T-helper 1 cell treated with Interleukin-12 subunit alpha and Interleukin-12 subunit beta and Interleukin-4 antibody, amounts not matched to agents 30 μg/mL and 1 μg/mL, for 36 hours (primary cell): Measurements from ENCODE around the gene ATP4A.

Source experiments
- H3K27ac Mint-ChIP-seq: one replicate; pipeline ENCODE4 v1.8.0; 2021; ENCODE audit warnings: mild to moderate bottlenecking, mixed read lengths
- H3K27me3 Mint-ChIP-seq: one replicate; pipeline ENCODE4 v1.8.0; 2021; ENCODE audit warnings: low read depth, mixed read lengths
- H3K36me3 Mint-ChIP-seq: one replicate; pipeline ENCODE4 v1.8.0; 2021; ENCODE audit warnings: low read depth, mixed read lengths
- H3K4me1 Mint-ChIP-seq: one replicate; pipeline ENCODE4 v1.8.0; 2021; ENCODE audit warnings: low read depth, mixed read lengths
- H3K4me3 Mint-ChIP-seq: one replicate; pipeline ENCODE4 v1.8.0; 2021; ENCODE audit warnings: mild to moderate bottlenecking, moderate library complexity, mixed read lengths
- H3K9me3 Mint-ChIP-seq: one replicate; pipeline ENCODE4 v1.8.0; 2021; ENCODE audit warnings: mixed read lengths

Gene ATP4A

DNA sequence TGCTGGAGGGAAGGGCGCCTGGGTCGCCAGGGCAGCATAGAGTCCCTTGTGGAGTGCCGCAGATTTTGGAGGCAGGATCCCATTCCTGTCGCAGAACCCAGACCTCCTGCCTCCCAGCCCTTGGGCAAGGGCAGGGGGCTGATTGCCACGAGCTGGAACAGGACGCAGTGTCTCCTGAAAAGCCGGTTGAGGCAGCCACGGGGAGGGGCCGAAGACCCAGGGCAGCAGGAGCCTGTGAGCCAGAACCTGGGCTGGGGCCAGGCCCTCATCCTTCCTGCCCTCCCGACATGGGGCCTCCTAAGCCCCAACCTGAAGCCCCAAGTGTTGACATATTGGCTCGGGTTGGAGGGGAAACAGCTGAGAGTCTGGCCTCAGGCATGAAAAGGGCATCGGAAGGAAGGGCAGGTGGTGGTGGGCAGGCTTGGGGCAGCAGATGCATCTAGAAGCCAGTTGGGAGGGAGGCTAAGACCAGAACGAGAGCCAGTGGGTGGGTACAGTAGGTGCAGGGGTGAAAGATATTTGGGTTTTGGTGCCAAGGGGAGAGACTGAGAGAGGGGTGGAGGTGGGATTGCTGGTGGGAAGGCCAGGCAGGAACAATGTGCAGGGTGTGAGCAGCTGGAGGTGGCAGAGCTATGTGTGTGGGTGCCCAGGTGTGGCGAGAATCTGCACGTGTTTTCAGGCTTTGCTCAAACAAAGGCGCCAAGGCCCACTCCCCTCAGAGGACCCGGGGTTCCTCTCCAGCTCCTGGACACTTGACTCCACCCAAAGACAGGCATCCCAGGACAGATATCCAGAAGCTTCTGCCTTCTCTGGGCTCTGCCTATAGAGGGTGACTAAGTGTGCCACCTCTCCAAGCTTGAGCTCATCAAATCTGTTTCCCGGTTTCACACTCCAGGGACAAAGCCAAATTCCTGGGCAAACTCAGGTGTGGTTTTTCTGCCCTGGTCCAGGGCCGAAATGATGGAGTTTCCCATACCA is 33.9 kb downstream of the ATP4A start:
- Mint-ChIP-seq H3K27ac (no peak overlapping the region), H3K4me3 (no peak overlapping the region), H3K27me3 (peaks cover 38% of the 10 kb centered on the region), H3K36me3 (no peaks in the 10 kb centered on the region), H3K4me1 (peaks cover 8% of the 10 kb centered on the region), H3K9me3 (no peaks in the 10 kb centered on the region)

DNA sequence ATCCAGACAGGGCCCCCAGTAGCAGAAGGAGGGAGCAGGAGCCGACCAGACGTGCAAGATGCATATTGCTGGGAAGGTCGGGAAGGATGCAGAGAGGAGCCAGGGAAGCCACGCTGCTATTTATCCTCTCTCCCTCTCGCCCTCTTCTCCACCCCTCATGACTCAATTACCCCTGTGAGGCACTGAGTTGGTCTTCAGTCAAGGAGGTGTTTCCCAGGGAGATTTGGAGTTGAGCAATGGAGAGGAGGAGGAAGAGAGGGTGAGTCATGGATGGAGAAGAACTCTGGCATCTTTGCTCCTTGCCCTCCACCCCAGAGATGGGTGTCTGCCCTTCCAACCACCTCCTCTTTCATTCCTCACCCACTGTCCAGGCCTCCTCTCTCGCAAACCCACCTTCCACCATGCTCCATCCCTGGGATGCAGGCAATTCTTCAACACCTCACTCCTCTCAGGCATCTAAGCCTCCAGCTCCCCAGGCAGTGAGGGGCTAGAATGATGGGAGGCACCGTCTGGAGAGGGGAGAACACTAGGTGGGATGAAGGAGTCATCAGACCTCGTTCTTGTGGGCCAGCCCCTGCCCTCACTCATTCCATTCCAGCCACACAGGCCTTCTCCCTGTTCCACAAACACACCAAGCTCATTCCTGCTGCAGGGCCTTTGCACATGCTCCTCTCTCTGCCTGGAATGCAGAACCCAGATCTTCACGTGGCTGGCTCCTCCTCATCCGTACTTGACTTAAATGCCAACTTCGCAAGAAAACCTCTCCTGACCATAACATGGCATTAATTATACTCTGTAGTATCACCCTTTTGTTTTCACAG is 35.0 kb downstream of the ATP4A start, which contains the start of gene SBSN:
TSS of gene SBSN (minus strand) at position 94 of the 821 bp plus-strand sequence. CDS start at position 64, 30 bp downstream.
- H3K27ac Mint-ChIP-seq, result peak within 1 kb of the TSS; percentile 34
- H3K9me3 Mint-ChIP-seq, result no peaks in the 10 kb centered on the region
- peaks cover 4% of the 10 kb centered on the region for H3K4me1 Mint-ChIP-seq
- H3K36me3 Mint-ChIP-seq, result no peaks in the 10 kb centered on the region
- peaks cover 33% of the 10 kb centered on the region for H3K27me3 Mint-ChIP-seq
- no peak within 1 kb of the TSS for H3K4me3 Mint-ChIP-seq

DNA sequence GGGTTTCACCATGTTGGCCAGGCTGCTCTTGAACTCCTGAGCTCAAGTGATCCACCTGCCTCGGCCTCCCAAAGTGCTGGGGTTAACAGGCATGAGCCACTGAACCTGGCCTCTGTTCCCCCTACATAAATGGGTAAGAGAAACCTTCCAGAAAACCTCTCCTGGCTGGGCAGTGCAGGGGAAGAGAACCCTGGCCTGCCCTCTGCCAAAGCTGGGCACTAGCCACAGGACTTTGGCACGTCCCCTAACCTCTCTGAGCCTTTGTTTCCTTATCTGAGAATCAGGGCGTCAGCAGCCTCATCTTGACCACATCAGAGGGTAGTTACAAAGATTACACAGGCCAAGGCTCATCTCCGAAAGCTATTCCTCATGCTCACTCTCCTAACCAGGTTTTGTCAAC is 37.6 kb downstream of the ATP4A start:
- Mint-ChIP-seq H3K27me3 (peaks cover 17% of the 10 kb centered on the region), H3K9me3 (no peaks in the 10 kb centered on the region)

DNA sequence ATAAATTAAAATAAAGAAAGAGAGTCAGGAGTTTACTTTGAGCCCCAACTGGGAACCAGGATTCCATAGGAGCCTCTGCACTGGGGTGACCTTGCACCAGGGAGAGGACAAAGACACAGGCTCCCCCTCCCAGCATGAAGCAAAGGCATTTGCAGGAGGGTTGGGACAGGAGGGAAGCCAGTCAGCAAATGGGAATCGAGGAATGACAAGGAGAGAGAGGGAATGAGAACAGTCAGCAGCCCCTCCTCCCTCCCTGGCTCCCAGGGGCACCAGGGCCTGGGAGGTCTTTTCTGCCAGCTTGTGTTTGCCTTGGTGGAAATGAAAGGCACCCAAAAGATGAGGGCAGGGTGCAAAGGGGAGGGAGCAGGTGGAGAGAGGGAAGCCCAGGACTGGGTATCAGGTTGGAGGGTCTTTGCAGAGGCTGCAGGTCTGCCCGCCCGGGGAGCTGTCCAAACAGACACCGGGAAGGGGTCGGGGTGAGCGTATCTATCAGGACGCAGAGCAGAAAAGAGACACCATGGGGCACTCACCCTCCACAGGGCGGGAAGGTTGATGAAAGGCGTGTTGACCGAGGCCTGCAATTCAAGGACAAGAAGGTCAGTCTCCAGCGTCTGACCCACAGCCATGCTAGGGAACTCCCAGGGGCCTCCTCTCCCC is 39.1 kb downstream of the ATP4A start:
- Mint-ChIP-seq H3K27ac (no peak overlapping the region), H3K4me1 (no peaks in the 10 kb centered on the region), H3K36me3 (no peaks in the 10 kb centered on the region), H3K4me3 (no peak overlapping the region), H3K27me3 (peaks cover 13% of the 10 kb centered on the region), H3K9me3 (no peaks in the 10 kb centered on the region)

More for the DNA sequence above, 37.6 kb downstream of the ATP4A start:
- Mint-ChIP-seq H3K27ac (no peak overlapping the region), H3K4me3 (no peak overlapping the region), H3K4me1 (no peaks in the 10 kb centered on the region), H3K36me3 (no peaks in the 10 kb centered on the region)

DNA sequence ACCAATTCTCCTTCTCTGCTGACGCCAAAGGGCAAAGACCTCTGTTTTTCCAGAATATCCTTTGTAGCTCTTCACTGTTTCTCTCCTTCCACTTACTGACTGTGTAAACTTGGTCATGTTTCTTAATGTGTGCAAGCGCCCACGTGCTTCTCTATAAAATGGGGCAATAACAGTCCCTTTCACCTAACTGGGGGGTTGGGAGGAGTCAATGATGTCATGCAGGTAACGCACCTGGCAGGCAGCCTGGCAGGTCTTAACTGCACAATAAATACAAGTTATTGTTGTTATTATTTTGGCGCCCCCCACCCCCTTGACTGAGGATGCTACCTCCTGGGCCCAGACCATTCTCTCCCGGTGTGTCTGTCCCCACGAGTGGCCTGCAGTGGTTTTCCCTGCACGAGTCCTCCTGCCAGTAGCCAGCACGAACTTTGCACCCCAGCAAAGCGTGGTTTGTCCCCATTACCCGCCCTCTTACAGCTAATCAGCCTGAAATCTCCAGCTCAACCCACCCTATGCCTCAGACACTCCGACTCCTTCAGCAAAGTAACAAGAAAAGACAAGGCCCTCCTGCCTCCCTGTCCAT is 40.6 kb downstream of the ATP4A start:
- no peaks in the 10 kb centered on the region for H3K9me3 Mint-ChIP-seq
- no peaks in the 10 kb centered on the region for H3K36me3 Mint-ChIP-seq
- H3K4me3 Mint-ChIP-seq, result no peak overlapping the region
- no peak overlapping the region for H3K27ac Mint-ChIP-seq
- peaks cover 2% of the 10 kb centered on the region for H3K27me3 Mint-ChIP-seq
- no peaks in the 10 kb centered on the region for H3K4me1 Mint-ChIP-seq

DNA sequence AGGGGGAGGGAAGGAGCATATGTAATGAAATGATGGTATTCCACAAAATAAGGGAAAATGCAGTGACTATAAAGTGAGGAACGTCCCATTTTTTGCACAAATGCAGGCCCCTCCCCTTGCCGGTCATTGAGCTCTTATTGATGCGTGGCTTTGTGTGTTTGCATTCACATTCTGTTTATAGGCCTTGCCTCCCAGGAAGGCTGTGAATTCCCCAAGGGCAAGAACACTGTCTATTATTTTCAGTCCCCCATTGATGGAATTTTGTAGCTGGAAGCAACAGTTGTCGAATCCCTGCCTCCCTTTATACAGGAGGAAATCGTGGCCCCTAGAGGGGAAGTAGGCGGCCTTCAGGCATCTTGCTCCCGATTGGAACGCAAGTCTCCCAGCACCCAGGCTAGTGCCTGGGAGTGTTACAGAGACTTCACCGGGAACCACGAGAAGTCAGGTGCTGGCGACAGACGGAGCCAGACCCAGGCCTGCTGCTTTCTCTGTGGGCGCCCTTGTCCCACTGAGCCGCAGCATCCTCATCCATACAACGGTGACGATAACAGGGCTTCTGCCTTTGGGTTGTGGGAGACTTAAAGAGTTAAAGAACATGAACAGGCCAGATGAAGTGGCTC is 42.2 kb downstream of the ATP4A start:
- no peaks in the 10 kb centered on the region for H3K9me3 Mint-ChIP-seq
- no peak overlapping the region for H3K4me3 Mint-ChIP-seq
- H3K4me1 Mint-ChIP-seq, result no peaks in the 10 kb centered on the region
- no peak overlapping the region for H3K27ac Mint-ChIP-seq
- H3K36me3 Mint-ChIP-seq, result no peaks in the 10 kb centered on the region
- peaks cover 6% of the 10 kb centered on the region for H3K27me3 Mint-ChIP-seq

DNA sequence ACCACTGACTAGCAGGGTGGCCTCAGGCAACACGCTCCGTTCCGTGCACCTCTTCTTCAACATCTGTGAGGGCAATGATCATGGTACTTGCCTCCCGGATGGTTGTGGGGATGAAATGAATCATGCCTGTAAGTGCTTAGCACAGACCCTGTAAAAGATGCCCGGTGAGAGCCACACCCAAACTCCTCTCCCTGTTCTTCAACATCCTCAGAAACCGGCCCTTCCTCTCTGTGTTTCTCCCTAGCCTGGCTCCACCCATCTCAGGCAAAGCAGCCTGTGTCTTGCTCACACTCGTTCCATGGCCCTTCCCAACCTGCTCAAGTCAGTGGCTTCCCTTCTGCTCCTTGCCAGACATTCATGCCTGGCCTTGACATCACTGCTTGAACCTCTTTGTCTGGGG is 44.2 kb downstream of the ATP4A start:
- Mint-ChIP-seq H3K27ac (no peak overlapping the region), H3K4me3 (no peak overlapping the region), H3K27me3 (peaks cover 10% of the 10 kb centered on the region), H3K4me1 (no peaks in the 10 kb centered on the region), H3K9me3 (no peaks in the 10 kb centered on the region), H3K36me3 (no peaks in the 10 kb centered on the region)

DNA sequence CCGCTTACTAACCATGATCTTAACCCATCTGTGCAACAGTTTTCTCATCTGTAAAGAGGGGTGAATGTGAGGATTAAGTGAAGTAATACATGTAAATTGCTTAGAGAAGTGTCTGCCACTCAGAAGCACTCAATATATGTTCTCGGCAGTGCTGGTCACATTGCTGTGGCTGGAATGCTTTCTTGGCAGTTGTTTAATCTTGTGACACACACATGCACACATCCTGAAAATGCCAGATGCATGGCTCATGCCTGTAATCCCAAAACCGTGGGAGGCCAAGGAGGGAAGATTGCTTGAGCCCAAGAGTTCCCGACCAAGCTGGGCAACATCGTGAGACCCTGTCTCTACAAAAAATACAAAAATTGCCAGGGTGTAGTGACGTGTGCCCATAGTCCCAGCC is 45.1 kb downstream of the ATP4A start:
- H3K27me3 Mint-ChIP-seq, result peaks cover 14% of the 10 kb centered on the region
- H3K4me3 Mint-ChIP-seq, result no peak overlapping the region
- H3K9me3 Mint-ChIP-seq, result no peaks in the 10 kb centered on the region
- no peaks in the 10 kb centered on the region for H3K4me1 Mint-ChIP-seq
- H3K27ac Mint-ChIP-seq, result no peak overlapping the region
- H3K36me3 Mint-ChIP-seq, result no peaks in the 10 kb centered on the region

DNA sequence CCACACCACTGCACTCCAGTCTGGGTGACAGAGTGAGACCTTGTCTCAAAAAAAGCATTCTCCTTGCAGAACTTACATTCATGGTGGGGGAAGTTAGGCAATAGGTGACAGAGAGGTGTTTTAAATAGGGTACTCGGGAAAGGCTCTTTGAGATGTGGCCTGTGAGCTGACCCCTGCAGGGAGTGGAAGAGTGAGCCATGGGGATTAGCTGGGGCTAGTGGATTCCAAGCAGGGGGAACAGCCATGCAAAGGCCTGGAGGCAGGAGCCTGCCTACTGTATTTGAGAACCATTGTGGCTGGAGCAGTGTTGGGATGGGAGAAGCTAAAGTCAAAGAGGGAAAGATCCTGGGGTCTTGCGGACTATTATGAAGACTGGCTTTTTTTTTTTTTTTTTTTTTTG is 46.1 kb downstream of the ATP4A start:
- no peaks in the 10 kb centered on the region for H3K4me1 Mint-ChIP-seq
- H3K4me3 Mint-ChIP-seq, result no peak overlapping the region
- H3K36me3 Mint-ChIP-seq, result no peaks in the 10 kb centered on the region
- H3K27me3 Mint-ChIP-seq, result peaks cover 22% of the 10 kb centered on the region
- no peaks in the 10 kb centered on the region for H3K9me3 Mint-ChIP-seq
- H3K27ac Mint-ChIP-seq, result no peak overlapping the region

DNA sequence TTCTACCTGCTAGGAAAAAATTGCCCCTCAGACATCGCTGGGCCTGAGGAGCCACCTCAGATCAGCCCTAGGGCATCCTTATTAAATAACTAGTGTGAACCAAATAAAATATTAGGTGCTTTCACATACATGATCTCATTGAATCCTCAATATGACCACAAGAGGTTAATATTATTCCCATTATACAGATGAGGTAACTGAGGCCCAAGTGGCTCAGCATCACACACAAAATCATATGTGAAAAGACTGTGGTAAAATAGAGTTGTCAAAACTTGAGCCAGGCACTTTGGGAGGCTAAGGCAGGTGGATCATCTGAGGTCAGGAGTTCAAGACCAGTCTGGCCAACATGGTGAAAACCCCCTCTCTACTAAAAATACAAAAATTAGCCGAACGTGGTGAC is 47.1 kb downstream of the ATP4A start:
- Mint-ChIP-seq H3K27me3 (peaks cover 32% of the 10 kb centered on the region), H3K9me3 (no peaks in the 10 kb centered on the region), H3K4me1 (no peaks in the 10 kb centered on the region), H3K27ac (no peak overlapping the region), H3K36me3 (no peaks in the 10 kb centered on the region), H3K4me3 (no peak overlapping the region)

DNA sequence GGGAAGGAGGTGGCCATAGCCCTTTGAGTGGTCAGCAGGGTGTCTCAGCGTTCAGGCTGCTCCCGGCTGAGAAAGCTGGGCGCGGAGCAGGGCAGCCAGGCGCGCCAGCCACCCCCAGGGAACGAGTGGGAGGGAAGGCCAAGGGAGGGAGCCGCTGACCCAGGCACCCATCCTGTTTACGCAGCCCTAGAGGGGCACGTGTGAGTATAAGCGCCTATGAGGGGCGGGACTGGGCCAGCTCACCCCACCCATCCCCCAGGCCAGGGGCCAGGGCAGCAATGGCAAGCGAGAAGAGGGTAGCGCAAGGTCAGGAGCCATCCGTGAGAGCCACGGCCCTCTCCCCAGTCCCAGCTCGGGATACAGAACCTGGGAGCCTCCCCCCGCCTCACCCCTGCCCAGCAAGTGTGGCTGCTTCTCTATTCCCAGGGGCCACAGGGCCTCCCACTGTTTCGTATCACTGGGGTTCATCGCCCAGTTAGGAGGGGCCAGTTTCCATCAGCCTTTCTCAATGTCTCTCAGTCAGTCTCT is 49.1 kb downstream of the ATP4A start:
- no peak overlapping the region for H3K4me3 Mint-ChIP-seq

DNA sequence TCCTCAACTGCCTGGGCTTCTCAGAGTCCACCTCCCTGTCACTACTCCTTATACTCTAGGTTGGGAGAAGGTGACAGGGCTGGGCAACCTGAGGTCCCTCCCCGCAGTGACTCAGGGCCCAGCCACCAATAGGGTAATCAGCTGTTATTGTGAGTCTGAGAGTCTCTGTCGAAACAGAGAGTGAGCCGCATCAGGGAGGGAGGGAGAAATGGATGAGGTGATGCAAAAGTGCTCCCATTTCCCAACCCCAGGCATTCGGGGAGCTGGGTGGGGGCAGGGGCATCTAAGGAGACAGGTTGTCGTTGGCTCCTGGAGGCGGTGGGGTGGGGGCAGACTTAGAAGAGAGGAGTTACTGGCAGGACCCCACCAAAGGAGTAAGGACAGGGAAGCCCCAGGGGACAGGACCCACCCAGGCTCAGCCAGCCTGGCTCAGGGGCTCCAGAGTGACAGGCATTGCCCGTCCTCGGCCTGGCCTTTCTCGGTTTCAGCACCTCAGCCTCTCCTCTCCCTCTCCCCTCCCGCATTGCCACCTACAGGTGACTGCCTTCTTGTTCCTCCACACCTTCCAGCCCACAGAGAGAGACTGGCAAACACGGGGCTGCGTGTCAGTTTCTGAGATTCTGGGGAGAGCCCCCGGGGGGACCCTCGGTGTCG is 49.7 kb downstream of the ATP4A start, which contains the start of gene DMKN:
TSS of gene DMKN (minus strand) at position 22 of the 654 bp plus-strand sequence. CDS start 174 bp downstream, outside the sequence.
- Mint-ChIP-seq H3K27ac (no peak within 1 kb of the TSS), H3K4me3 (no peak within 1 kb of the TSS), H3K36me3 (no peaks in the 10 kb centered on the region), H3K27me3 (peaks cover 54% of the 10 kb centered on the region), H3K9me3 (no peaks in the 10 kb centered on the region), H3K4me1 (peaks cover 6% of the 10 kb centered on the region)

More for the DNA sequence above, 49.1 kb downstream of the ATP4A start:
- H3K27ac Mint-ChIP-seq, result no peak overlapping the region
- H3K4me1 Mint-ChIP-seq, result peaks cover 4% of the 10 kb centered on the region
- H3K36me3 Mint-ChIP-seq, result no peaks in the 10 kb centered on the region
- peaks cover 48% of the 10 kb centered on the region for H3K27me3 Mint-ChIP-seq
- no peaks in the 10 kb centered on the region for H3K9me3 Mint-ChIP-seq
